HL-60/S4 treated with retinoic acid at 250 ng/mL for 4 days and 3 days (cell line): ENCODE results near the gene NEK6.

Experiments used
- in situ Hi-C: fragments of 300-500 bp; cut with MboI; formaldehyde crosslinking; loops from 2 replicates; pipeline ENCODE4 v1.7.0; 2022; ENCODE audit warnings: low sequenced_read_pairs

Gene NEK6

GRCh38 chr9:124366476-124367220 lies 108.9 kb downstream of the NEK6 start:
- in situ Hi-C loops: no loop called here

- in situ Hi-C loops: no loop called here
Observed at GRCh38 chr9:124368692-124369091, 110.9 kb downstream of the NEK6 start.

- in situ Hi-C loops: no loop called here
Observed at GRCh38 chr9:124369231-124369797, 111.6 kb downstream of the NEK6 start.

DNA sequence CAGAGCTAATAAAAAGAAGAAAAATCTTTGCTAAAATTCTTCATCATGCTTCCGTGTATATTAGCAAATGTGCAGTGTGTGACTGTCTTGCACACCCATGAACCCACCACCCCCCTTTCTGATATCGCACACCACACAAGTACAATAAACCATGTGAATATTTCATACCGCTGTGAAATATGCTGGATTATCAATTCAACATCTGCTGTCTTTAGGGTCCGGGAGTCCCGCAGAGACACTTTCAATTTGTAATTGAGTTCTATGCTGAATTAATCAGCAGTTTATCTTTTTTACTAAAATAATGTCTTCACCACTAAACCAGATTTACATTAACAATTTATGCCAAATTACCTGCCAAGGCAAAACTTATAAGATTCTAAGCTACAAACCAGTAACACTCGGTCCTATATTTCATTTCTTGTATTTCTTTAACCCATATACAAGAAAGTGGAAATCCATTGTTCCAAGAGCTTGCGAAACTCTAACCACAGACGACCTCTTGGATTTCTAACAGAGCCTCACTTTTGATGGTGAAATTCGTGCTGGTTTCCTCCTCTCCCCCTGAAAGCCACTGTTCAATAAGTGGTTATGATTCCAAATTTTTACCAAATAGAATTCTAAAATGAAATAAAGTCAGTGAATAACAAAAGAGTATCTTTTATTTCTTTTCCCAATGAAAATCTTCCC lies 113.3 kb downstream of the NEK6 start:
- in situ Hi-C loops: no loop called here

DNA sequence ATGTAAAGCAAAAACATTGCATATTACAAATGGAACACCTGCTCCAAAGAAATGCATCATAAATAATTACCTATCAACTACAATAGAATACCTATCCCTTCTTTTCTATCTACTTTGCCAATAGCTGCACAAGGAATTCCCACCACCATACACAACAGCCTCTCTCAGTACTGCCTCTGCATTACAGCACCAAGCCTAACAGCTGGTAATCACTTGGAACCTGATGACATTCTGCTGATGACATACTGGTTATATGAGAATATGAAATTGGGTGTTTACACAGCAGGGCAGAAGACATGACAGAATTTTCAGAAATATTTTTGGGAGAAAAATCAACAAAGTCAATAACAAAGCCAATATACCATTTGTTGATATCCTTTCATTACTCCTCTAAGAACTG lies 114.3 kb downstream of the NEK6 start:
- in situ Hi-C loops: no loop called here

DNA sequence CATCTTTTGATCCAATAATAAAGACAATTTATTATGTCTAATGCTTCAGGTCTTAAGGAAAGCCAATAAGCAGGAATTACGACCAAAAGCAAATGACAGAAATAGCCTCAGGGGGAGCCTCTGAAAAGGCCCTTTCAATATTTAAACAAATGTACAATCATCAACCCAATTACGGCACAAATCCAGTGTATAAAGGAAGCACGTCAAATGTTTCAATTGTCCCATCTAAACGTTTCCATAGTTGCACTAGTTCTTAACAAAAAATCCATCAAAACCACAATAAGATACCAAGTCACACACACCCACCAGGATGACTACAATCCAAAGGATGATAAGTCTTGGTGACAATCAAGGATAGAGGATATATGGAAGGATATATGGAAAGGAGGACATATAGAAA lies 115.6 kb downstream of the NEK6 start:
- in situ Hi-C loops: no loop called here

DNA sequence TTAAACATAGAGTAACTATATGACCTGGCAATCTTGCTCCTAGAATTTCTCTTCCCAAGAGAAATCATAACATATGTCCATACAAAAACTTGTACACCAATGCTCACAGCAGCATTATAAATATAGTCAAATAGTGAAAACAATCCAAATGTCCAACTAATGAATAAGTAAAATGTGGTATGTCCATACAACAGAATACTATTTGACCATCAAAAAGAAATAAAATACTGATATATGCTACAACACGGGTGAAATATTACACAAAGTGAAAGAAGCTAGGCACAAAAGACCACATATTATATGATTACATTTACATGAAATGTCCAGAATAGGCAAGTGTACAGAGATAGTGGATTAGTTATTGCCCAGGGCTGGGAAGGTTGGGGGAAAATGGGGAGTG lies 116.1 kb downstream of the NEK6 start:
- in situ Hi-C loops: no loop called here

GRCh38 chr9:124375726-124376125 lies 118.0 kb downstream of the NEK6 start:
- in situ Hi-C loops: no loop called here

DNA sequence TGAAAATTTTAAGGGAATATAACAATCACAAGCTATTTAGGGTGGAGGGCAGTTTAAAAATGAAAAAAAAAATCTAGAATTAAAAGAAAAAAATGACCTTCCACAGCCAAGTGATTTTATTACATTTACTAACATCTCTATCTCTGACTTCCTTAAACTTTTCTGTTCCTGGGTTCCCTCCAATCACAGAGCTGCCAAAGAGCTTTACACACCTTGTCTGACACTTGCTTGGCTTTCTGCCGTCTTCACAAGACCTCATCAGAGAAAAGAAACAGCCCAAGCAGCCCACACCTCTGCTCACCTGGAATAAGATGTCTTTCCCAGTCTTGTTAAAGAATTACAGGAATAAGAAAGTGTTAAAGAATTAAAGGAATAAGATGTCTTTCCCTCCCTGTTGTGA lies 118.6 kb downstream of the NEK6 start:
- in situ Hi-C loops: no loop called here

GRCh38 chr9:124377551-124378406 lies 120.0 kb downstream of the NEK6 start:
- in situ Hi-C loops: no loop called here

GRCh38 chr9:124381170-124381945 lies 123.6 kb downstream of the NEK6 start:
- in situ Hi-C loops: no loop called here

GRCh38 chr9:124384210-124384609 lies 126.5 kb downstream of the NEK6 start:
- in situ Hi-C loops: no loop called here

DNA sequence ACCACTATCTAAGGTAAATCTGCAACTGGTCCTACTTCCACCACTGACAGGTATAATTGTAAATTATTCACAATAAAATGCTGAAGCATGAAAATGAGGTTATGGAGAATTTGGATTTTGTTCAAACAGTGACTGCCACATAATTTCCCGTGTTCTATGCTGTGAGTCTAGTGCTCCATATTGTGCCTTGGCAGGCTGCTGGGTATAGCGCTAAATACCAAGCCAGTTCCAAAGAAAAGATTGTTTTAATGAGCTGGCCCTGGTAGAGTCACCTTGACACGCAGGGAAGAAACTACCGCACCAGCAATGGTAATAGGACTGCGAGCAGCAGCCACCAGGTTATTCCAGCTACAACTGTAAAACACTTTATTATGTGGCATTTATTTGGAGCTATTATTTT lies 127.1 kb downstream of the NEK6 start:
- in situ Hi-C loops: no loop called here

GRCh38 chr9:124385623-124386022 lies 127.9 kb downstream of the NEK6 start:
- in situ Hi-C loops: no loop called here

- in situ Hi-C loops: no loop called here
Observed at GRCh38 chr9:124386201-124386600, 128.5 kb downstream of the NEK6 start.

- in situ Hi-C loops: no loop called here
Observed at GRCh38 chr9:124388275-124389048, 130.7 kb downstream of the NEK6 start.

DNA sequence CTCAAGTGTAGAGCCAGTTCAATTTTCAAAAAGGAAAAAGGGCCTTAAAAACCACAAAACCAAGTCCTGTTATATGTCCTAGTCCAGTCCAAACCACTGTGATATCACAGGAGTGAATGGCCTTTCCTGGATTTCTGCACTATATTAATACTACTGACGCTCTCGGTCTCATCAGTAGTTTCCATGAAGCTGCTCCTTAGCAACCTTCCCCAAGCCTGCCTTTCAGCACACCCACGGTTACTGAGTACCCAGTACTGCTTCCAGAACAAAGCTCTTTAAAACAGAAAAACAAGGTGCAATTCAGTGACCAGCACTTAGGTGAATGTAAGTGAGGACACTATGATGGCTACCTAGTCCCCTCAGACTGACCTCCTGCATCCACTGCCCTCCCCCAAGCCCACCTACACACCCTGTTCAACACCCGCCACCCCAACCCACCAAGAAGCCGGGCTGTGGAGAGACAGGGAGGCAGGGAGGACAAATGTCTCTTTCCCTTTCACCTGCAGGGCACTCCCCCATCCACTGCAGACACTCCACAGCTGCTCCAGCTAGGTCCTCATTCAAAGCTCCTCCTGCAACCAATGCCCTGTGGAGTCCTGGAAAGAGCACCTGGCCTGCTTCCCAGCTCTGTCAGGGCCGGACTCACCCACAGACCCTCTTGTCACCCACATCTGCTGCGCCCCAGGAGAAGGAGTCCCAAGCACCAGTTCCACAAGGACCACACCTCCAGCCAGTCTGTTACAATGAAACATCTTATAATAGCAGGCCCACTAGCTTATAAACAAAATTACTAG lies 131.6 kb downstream of the NEK6 start:
- in situ Hi-C loops: no loop called here

GRCh38 chr9:124390794-124391658 lies 133.3 kb downstream of the NEK6 start:
- in situ Hi-C loops: no loop called here
